Loucy (cell line): ENCODE results near the gene MAPK6.

Experiments used
- H2AFZ ChIP-seq: fragments of 200-600 bp; sonication (generic); 2 replicates; pipeline ENCODE4 v1.6.0; 2016; ENCODE audit warnings: antibody characterized with exemption, mild to moderate bottlenecking, low read length, moderate library complexity
- H3F3A ChIP-seq: fragments of 200-600 bp; 2 replicates; pipeline ENCODE4 v1.6.0; 2016; ENCODE audit warnings: antibody characterized with exemption, low read depth, mild to moderate bottlenecking
- H3K27me3 ChIP-seq: fragments of 200-600 bp; sonication (generic); 2 replicates; pipeline ENCODE4 v1.6.1; 2014; ENCODE audit warnings: low read length, mild to moderate bottlenecking; ENCODE audit not compliant: insufficient read depth, poor library complexity, severe bottlenecking
- H3K36me3 ChIP-seq: fragments of 200-600 bp; sonication (generic); 2 replicates; pipeline ENCODE4 v1.6.1; 2016; ENCODE audit warnings: low read length; ENCODE audit not compliant: insufficient read depth
- H3K4me1 ChIP-seq: fragments of 200-600 bp; sonication (generic); 2 replicates; pipeline ENCODE4 v1.5.1; 2014; ENCODE audit warnings: low read length, mild to moderate bottlenecking; ENCODE audit not compliant: insufficient read depth, poor library complexity, severe bottlenecking
- H3K4me2 ChIP-seq: fragments of 200-600 bp; sonication (generic); 2 replicates; pipeline ENCODE4 v1.6.0; 2014; ENCODE audit warnings: antibody characterized with exemption, low read length, low read depth, mild to moderate bottlenecking; ENCODE audit not compliant: poor library complexity, severe bottlenecking
- H3K4me3 ChIP-seq: fragments of 200-600 bp; sonication (generic); 2 replicates; pipeline ENCODE4 v1.5.1; 2014; ENCODE audit warnings: low read length, mild to moderate bottlenecking, mixed read lengths; ENCODE audit not compliant: poor library complexity, severe bottlenecking
- H3K79me2 ChIP-seq: fragments of 200-600 bp; sonication (generic); 2 replicates; pipeline ENCODE4 v1.6.1; 2014; ENCODE audit warnings: low read length; ENCODE audit not compliant: insufficient read depth
- H3K9ac ChIP-seq: fragments of 200-600 bp; sonication (generic); 2 replicates; pipeline ENCODE4 v1.6.0; 2014; ENCODE audit warnings: mild to moderate bottlenecking, low read depth, low read length, moderate library complexity; ENCODE audit not compliant: poor library complexity, severe bottlenecking
- H3K9me2 ChIP-seq: fragments of 200-600 bp; sonication (generic); replicated peaks from 2 replicates; pipeline ENCODE4 v1.6.1; 2016; ENCODE audit warnings: low read depth, low read length, mixed read lengths
- H3K9me3 ChIP-seq: fragments of 200-600 bp; sonication (generic); 2 replicates; pipeline ENCODE4 v1.6.1; 2014; ENCODE audit warnings: mild to moderate bottlenecking, antibody characterized with exemption, low read length, low read depth; ENCODE audit not compliant: insufficient read depth
- H4K20me1 ChIP-seq: fragments of 200-600 bp; sonication (generic); 2 replicates; pipeline ENCODE4 v1.6.0; 2014; ENCODE audit warnings: antibody characterized with exemption, low read length, mild to moderate bottlenecking; ENCODE audit not compliant: insufficient read depth, poor library complexity, severe bottlenecking
- CTCF ChIP-seq: fragments of 200-600 bp; sonication (generic); conservative IDR thresholded peaks from 2 replicates; pipeline ENCODE4 v1.5.1; 2014; ENCODE audit warnings: mild to moderate bottlenecking, antibody characterized with exemption, low read length
- EZH2phosphoT487 ChIP-seq: fragments of 200-600 bp; IDR thresholded peaks from 2 replicates; pipeline ENCODE4 v1.6.1; 2018; ENCODE audit warnings: antibody characterized with exemption, mild to moderate bottlenecking, moderate library complexity, borderline replicate concordance

MAPK6 gene

GRCh38 chr15:52006702-52007340 lies 12.2 kb upstream of the MAPK6 start:
- Histone ChIP-seq H4K20me1 (no peaks in the 10 kb centered on the region), H3K9me2 (no peaks in the 10 kb centered on the region), H3K4me3 (no peak overlapping the region), H3F3A (no peaks in the 10 kb centered on the region), H3K9me3 (no peaks in the 10 kb centered on the region), H3K79me2 (no peaks in the 10 kb centered on the region), H3K4me1 (peaks cover 19% of the 10 kb centered on the region), H3K4me2 (peak overlapping the region; percentile 5), H2AFZ (peak overlapping the region; percentile 16), H3K9ac (no peak overlapping the region), H3K36me3 (no peaks in the 10 kb centered on the region), H3K27me3 (no peaks in the 10 kb centered on the region)
- TF ChIP-seq CTCF: no peak
- TF ChIP-seq EZH2phosphoT487: no peak

GRCh38 chr15:52008359-52008697 lies 10.7 kb upstream of the MAPK6 start:
- Histone ChIP-seq H4K20me1 (no peaks in the 10 kb centered on the region), H3K27me3 (no peaks in the 10 kb centered on the region), H3K4me1 (peaks cover 23% of the 10 kb centered on the region), H3K9me3 (no peaks in the 10 kb centered on the region), H3K36me3 (no peaks in the 10 kb centered on the region), H3K4me2 (no peak overlapping the region), H3K9ac (no peak overlapping the region), H3K79me2 (no peaks in the 10 kb centered on the region), H3F3A (no peaks in the 10 kb centered on the region), H3K9me2 (no peaks in the 10 kb centered on the region), H3K4me3 (no peak overlapping the region), H2AFZ (peak overlapping the region; percentile 55; the same call in 1 of the 2 replicates)
- no peak for TF ChIP-seq CTCF

GRCh38 chr15:52008698-52009434 lies 10.2 kb upstream of the MAPK6 start:
- H2AFZ ChIP-seq: peak overlapping the region; percentile 55

More at GRCh38 chr15:52008698-52009434, 10.2 kb upstream of the MAPK6 start:
- H3K9me3 ChIP-seq: no peaks in the 10 kb centered on the region
- H3K27me3 ChIP-seq: no peaks in the 10 kb centered on the region
- H3K79me2 ChIP-seq: no peaks in the 10 kb centered on the region
- H3F3A ChIP-seq: no peaks in the 10 kb centered on the region
- no peaks in the 10 kb centered on the region for H3K36me3 ChIP-seq
- H3K9ac ChIP-seq: no peak overlapping the region
- TF ChIP-seq CTCF (no peak), EZH2phosphoT487 (no peak)
- H4K20me1 ChIP-seq: no peaks in the 10 kb centered on the region
- H3K4me1 ChIP-seq: peaks cover 29% of the 10 kb centered on the region
- no peak overlapping the region for H3K4me2 ChIP-seq
- no peak overlapping the region for H3K4me3 ChIP-seq
- no peaks in the 10 kb centered on the region for H3K9me2 ChIP-seq
